ENCODE results near the gene CA10. TPM values are rescaled to one million over a fixed set of nuclear protein-coding genes. Genes with fewer than 3 reads are reported as not detected.

CA10 gene
- total and polyA plus RNA-seq, 2 of the 4 experiments (the other 2 are of a cell fraction) = not detected

DNA sequence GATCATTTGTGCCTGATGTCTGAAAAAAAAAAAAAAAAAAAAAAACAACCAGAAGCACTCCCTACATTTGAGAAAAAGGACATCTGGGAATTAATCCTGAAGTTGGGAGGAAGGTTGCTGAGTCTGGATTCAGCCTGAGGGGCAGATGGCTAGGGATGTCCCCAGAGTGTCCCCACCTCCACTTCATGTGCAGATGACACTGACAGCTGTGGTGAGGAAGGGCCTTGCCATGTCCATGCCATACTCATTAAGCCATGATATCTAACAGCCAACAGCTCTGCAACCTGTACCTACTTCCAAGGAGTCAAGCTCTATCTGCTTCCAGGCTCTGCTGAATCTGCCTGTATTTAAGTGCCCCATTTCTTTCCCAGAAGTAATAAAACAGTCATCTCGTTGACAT, 356.0 kb downstream of the CA10 start:
- DNase-seq (no peak), ATAC-seq (ENCODE audit: low read depth) (no peak)
- 33% methylated on average over 1 of the region's 1 CpG; no CpG with 5 or more reads in 1 of the 2 experiments for WGBS, 2 experiments (ENCODE audit: extremely low coverage in 2 of 2, insufficient read length in 1 of 2)
- dilution Hi-C loops (cut with HindIII; ENCODE audit: low sequenced_read_pairs, unreplicated experiment) (no loop called here), intact Hi-C loops (cut with micrococcal nuclease) (no loop called here), in situ Hi-C loops (cut with MboI; ENCODE audit: low sequenced_read_pairs) (no loop called here)
- no peak overlapping the region for H4K5ac ChIP-seq (ENCODE audit: low read depth, low read length)
- peaks cover 15% of the 10 kb centered on the region for H3K9me3 ChIP-seq (ENCODE audit: control insufficient read depth, insufficient read depth, low read length)
- CTCF ChIA-PET = no interaction called here
- H2AK9ac ChIP-seq (replicated peaks; ENCODE audit: low read depth, low read length, poor library complexity) = no peak overlapping the region
- no peak overlapping the region for H2BK120ac ChIP-seq (ENCODE audit: low read depth, low read length)
- no peak overlapping the region for H3K4me2 ChIP-seq (ENCODE audit: low read depth, low read length)
- no peaks in the 10 kb centered on the region for H3K27me3 ChIP-seq (ENCODE audit: control insufficient read depth, insufficient read depth, low read length)
- H3K4me3 ChIP-seq (ENCODE audit: insufficient read depth, low read depth, low read length) = no peak overlapping the region
- no peaks in the 10 kb centered on the region for H3K4me1 ChIP-seq (ENCODE audit: control insufficient read depth, insufficient read depth, low read length)
- H3K9ac ChIP-seq (ENCODE audit: low read depth, low read length) = no peak overlapping the region
- H4K20me1 ChIP-seq (ENCODE audit: insufficient read depth, low read length) = no peaks in the 10 kb centered on the region
- no peak overlapping the region for H2BK20ac ChIP-seq (ENCODE audit: low read depth, low read length)
- no peaks in the 10 kb centered on the region for H3K9me1 ChIP-seq (ENCODE audit: insufficient read depth, low read length)
- H3K36me3 ChIP-seq (ENCODE audit: control insufficient read depth, insufficient read depth, low read length) = no peaks in the 10 kb centered on the region
- no peak overlapping the region for H2AK5ac ChIP-seq (ENCODE audit: low read depth, low read length)
- no peak overlapping the region for H4K8ac ChIP-seq (ENCODE audit: low read depth in 2 of 2, low read length in 2 of 2)
- BruUV-seq (replicated peaks) = no TSS peak
- H3K56ac ChIP-seq (ENCODE audit: extremely low read depth, insufficient read depth, low read length) = no peak overlapping the region
- no peaks in the 10 kb centered on the region for H3K79me1 ChIP-seq (ENCODE audit: low read depth in 1 of 2, low read length in 2 of 2)
- no peak overlapping the region for H2BK5ac ChIP-seq (ENCODE audit: low read depth, low read length, poor library complexity, severe bottlenecking)
- H3K18ac ChIP-seq (ENCODE audit: low read depth, low read length) = no peak overlapping the region
- H3K14ac ChIP-seq (replicated peaks; ENCODE audit: low read depth, low read length) = no peak overlapping the region
- no peak overlapping the region for H3K27ac ChIP-seq (ENCODE audit: insufficient read depth, low read length)
- H3K23ac ChIP-seq (ENCODE audit: low read depth, low read length) = no peak overlapping the region
- no peak overlapping the region for H2AFZ ChIP-seq (replicated peaks; ENCODE audit: low read length, poor library complexity)
- H2BK15ac ChIP-seq (ENCODE audit: low read depth, low read length) = no peak overlapping the region
- no peak overlapping the region for H4K91ac ChIP-seq (ENCODE audit: insufficient read depth, low read depth, low read length)
- TF ChIP-seq MAFK (IDR thresholded peaks at IDR 0.05; ENCODE audit: low read depth, low read length) (no peak), POLR2A (IDR thresholded peaks at IDR 0.05; ENCODE audit: low read depth, low read length) (no peak), BHLHE40 (IDR thresholded peaks at IDR 0.05; ENCODE audit: low read depth, low read length) (no peak), CEBPB (IDR thresholded peaks at IDR 0.05; ENCODE audit: low read depth, low read length) (no peak), RFX5 (IDR thresholded peaks at IDR 0.05; ENCODE audit: low read depth, low read length) (no peak), MXI1 (IDR thresholded peaks at IDR 0.05; ENCODE audit: borderline replicate concordance, low read depth, low read length) (no peak), SMC3 (IDR thresholded peaks at IDR 0.05; ENCODE audit: low read depth, low read length) (no peak), NFE2L2 (IDR thresholded peaks at IDR 0.05; ENCODE audit: low read depth, low read length) (no peak), RCOR1 (IDR thresholded peaks at IDR 0.05; ENCODE audit: insufficient replicate concordance, low read length) (no peak), CHD1 (IDR thresholded peaks at IDR 0.05; ENCODE audit: low read depth, low read length) (no peak), MAZ (IDR thresholded peaks at IDR 0.05; ENCODE audit: borderline replicate concordance, low read depth, low read length) (no peak)
- TF ChIP-seq, protein P1, sequence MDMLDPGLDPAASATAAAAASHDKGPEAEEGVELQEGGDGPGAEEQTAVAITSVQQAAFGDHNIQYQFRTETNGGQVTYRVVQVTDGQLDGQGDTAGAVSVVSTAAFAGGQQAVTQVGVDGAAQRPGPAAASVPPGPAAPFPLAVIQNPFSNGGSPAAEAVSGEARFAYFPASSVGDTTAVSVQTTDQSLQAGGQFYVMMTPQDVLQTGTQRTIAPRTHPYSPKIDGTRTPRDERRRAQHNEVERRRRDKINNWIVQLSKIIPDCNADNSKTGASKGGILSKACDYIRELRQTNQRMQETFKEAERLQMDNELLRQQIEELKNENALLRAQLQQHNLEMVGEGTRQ (IDR thresholded peaks at IDR 0.05; ENCODE audit: low read depth, low read length) = no peak
- TF ChIP-seq, protein P2, sequence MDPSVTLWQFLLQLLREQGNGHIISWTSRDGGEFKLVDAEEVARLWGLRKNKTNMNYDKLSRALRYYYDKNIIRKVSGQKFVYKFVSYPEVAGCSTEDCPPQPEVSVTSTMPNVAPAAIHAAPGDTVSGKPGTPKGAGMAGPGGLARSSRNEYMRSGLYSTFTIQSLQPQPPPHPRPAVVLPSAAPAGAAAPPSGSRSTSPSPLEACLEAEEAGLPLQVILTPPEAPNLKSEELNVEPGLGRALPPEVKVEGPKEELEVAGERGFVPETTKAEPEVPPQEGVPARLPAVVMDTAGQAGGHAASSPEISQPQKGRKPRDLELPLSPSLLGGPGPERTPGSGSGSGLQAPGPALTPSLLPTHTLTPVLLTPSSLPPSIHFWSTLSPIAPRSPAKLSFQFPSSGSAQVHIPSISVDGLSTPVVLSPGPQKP (IDR thresholded peaks at IDR 0.05; ENCODE audit: borderline replicate concordance, low read depth, low read length) = no peak
- TF ChIP-seq, protein P3, sequence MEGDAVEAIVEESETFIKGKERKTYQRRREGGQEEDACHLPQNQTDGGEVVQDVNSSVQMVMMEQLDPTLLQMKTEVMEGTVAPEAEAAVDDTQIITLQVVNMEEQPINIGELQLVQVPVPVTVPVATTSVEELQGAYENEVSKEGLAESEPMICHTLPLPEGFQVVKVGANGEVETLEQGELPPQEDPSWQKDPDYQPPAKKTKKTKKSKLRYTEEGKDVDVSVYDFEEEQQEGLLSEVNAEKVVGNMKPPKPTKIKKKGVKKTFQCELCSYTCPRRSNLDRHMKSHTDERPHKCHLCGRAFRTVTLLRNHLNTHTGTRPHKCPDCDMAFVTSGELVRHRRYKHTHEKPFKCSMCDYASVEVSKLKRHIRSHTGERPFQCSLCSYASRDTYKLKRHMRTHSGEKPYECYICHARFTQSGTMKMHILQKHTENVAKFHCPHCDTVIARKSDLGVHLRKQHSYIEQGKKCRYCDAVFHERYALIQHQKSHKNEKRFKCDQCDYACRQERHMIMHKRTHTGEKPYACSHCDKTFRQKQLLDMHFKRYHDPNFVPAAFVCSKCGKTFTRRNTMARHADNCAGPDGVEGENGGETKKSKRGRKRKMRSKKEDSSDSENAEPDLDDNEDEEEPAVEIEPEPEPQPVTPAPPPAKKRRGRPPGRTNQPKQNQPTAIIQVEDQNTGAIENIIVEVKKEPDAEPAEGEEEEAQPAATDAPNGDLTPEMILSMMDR (conservative IDR thresholded peaks at IDR 0.05; ENCODE audit: low read depth, low read length) = no peak
- H3K4ac ChIP-seq (ENCODE audit: low read depth, low read length) = no peak overlapping the region
- POLR2A ChIA-PET (ENCODE audit: unreplicated experiment) = no interaction called here
